H4 (cell line): ENCODE results near the gene PTPN9. TPM values are rescaled to one million over a fixed set of nuclear protein-coding genes. Genes with fewer than 3 reads are reported as not detected.
"Not testable (repeated sequence)": the region's sequence is repeated elsewhere in the genome, so short reads cannot be mapped to it uniquely, and the experiment has no call there.

Experiments used
- DNase-seq: peaks from one replicate; pipeline ENCODE4 v3.0.0-alpha.2; 2015; ENCODE audit warnings: low spot score
- total RNA-seq: library from RNA; depleted of rRNA; stranded (reverse); fragments of >200 nt; shearing (Covaris generic); gene quantifications from 2 replicates; pipeline ENCODE4 v1.2.3, GENCODE V29; 2014

Gene PTPN9
- total RNA-seq, 1 experiment from 2014 or later: 13.4 TPM

DNA sequence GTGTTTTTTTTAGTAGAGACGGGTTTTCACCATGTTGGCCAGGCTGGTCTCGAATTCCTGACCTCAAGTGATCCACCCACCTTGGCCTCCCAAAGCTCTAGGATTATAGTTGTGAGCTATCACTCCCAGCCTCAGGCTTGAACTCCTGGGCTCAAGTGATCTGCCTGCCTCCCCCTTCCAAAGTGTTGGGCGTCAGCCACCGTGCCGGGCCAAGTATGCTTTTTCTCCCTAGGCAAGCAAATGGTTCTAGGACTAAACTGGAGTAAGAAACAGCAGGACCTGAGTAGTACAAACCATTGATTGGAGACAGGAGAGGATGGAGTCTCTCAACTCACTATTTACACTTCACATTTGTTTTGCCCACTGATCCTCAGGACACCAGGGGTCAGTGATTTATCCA lies 4.6 kb upstream of the PTPN9 start:
- DNase-seq: no peak

DNA sequence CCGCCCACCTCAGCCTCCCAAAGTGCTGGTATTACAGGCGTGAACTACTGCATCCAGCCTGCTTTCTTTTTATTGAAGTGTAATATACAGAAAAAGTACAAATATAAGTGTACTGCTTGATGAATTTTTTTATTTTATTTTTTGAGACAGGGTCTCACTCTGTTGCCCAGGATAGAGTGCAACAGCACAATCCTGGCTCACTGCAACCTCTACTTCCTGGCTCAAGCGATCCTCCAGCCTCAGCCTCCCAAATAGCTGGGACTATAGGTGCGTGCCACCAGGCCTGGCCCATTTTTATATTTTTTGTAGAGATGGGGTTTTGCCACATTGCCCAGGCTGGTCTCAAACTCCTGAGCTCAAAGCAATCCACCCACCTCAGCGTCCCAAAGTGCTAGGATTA lies 3.8 kb upstream of the PTPN9 start:
- not testable (repeated sequence) for DNase-seq

DNA sequence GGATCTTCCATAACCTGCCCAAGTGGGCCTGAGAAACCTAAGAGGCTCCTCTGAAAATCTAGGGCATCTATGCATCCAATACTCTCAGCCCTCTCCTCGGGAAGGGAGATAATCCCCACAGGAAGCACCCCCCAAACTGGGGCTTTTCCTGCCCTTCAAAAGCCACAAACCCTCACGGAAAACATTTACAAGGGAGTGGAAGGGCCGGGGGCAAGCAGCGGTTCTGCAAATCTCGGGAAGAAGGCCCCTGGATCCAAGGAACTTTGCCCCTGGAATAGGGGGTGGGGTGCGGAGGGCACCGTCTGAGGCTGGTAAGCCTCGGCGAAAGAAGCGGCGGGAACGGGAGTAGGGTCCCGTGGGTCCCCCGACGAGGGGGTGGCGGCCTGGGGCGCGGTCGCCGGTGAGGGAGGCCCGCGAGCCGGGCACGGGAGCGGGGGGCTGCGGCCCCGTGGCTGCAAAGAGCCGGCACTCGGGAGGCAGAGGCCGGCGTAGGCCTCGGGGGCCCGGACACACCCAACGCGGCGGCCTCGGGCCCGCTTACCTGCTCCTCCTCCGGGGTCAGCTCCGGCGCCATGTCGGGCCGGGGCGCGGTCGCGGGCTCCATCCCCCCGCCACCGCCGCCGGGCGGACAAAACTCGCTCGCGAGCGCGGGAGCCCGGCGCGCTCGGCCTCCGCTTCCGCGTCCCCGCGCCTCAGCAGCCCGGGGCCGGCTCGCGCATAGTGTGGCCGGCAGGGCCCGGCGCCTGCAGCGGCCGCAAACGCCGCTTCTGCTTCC lies 755 bp downstream of the PTPN9 start:
- DNase-seq: no peak

DNA sequence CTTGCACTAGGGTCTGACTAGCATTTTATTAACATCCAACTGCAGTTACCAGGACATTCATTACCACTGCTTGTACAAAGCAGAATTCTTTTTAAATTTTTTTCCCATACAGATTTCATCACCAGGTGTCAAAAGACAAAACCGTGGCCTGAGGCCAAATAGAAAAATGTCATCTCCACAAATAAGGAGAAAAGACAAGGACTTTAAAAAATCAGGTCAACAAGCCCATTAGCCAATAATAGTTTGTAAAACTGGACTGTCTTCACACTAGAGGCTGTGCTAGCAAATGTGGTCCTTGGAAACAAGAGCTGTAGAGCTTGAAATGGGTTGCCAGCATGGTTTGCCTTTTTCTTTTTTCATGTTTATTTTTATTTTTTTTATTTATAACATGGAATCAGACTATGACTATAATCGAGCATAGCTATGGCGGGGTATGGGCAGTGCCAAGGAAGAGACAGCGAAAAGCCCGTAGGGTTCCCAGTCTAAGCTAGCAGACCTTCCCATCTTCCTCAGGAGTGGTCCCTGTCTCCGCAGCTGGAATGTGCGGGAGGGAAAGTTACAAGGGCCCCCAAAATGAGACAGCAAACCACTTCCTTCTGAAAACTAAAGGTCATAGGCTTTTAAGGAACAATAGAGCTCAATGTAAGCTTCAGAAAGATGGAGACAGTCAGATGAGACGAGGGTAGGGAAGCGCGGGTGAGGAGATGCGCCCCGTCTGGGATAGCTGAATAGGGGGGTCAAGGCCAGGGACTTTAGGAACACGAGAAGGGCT lies 1.5 kb downstream of the PTPN9 start:
- no peak for DNase-seq

DNA sequence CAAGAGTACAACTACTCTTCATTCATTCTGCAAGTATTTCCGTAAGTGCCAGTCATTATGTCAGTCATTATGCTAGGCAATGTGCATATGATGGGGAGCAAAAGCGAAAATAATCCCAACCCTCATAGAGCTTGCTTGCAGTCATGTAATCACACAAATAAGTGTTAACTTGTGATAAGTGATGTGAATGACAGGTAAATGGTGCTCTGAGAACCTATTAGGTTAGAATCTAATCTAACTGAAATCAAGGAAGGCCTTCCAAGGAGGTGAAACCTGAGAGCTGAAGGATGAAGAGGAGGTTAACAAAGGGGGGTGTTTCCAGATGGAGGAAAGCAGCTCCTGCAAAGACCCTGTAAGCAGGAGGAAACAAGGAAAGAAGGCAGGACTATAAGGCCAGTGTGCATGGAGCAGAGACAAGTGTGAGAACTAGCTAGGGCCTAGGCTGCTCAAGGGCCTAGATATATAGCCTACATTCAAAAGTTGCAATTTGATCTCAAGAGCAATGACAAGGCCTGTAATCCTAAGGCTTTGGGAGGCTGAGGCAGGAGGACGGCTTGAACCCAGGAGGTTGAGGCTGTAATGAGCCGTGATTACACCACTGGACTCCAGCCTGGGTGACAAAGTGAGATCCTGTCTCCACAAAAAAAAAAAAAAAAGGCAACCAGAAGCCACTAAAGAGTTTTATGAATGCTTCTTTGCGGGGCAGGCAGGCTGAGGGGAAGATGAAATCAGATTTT lies 5.3 kb downstream of the PTPN9 start:
- no peak for DNase-seq

DNA sequence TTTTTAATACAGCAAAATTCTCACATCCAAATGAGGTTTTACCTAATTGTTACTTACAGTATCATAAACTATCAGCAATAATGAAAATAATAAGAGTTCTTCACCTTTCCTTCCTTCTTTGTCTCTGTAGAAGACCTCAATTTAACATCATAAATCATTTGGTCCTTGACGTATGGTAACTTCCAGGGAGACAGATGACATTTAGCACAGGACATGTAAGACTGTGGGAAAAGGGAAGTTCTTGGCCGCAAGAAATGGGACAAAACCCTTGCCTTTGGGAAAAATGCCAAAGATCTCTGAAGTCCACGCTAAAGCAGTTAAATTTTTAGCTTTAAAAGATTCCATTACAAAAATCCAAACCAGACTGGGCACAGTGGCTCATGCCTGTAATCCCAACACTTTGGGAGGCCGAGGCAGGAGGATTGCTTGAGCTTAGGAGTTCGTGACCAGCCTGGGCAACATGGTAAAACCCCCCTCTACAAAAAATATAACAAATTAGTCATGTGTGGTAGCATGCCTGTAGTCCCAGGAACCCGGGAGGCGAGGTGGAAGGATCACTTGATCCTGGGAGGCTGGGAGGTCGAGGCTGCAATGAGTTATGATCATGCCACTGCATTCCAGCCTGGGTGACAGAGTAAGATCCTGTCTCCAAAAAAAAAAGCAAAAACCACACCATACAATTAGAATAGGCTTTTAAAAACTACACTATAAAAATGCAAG lies 8.8 kb downstream of the PTPN9 start:
- no peak for DNase-seq

DNA sequence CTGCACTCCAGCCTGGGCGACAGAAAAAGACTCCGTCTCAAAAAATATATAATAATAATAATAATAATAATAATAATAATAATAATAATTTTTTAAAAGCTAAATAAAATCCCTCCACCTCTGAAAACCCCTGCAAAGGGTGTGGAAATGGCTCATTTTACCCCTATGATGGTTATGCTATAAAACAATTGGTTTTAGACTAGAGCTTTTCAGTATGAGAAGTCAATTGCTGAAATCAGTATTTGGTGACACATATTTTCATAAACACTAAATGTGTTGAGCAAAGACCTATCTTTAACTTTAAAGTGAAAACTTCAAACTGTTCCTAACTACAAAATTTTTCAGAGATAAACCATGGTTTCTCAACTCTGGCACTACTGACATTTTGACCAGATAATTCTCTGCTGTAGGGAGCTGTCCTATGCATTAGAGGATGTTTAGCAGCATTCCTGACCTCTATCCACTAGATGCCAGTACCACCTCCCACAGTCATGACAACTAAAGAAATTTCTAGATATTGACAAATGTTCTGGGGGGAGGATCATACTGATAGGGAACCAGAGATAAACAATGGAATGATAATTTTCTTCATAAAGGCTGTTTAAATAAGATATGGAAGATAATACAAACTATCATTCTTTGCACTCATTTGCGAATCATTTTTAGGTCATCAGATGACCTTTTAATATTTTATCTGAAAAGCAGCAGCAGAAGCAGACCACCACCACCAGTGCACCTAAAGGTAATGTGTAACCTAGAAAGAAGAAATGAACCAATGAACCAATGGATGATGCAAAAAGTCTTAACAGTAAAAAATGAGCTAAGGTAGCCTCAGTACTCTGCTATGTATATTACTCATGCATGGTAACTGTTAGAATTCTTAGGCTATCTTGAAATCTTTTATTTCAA lies 13.8 kb downstream of the PTPN9 start:
- DNase-seq: no peak

DNA sequence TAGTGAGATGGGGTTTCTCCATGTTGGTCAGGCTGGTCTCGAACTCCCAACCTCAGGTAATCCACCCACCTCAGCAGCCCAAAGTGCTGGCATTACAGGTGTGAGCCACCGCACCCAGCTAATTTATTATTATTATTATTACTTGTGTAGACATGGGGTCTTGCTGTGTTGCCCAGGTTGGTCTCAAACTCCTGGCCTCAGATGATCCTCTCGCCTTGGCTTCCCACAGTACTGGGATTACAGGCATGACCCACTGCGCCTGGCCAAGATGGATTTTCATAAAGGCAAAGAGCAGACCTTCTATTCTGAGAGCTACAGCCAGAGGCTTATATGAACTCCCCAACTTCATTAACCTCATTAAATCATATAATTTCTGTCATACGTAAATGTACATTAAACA lies 17.2 kb downstream of the PTPN9 start:
- no peak for DNase-seq

DNA sequence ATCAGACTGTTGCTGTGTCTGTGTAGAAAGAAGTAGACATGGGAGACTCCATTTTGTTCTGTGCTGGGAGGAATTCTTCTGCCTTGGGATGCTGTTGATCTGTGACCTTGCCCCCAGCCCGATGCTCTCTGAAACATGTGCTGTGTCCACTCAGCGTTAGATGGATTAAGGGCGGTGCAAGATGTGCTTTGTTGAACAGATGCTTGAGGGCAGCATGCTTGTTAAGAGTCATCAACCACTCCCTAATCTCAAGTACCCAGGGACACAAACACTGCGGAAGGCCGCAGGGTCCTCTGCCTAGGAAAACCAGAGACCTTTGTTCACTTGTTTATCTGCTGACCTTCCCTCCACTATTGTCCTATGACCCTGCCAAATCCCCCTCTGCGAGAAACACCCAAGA lies 19.8 kb downstream of the PTPN9 start:
- not testable (repeated sequence) for DNase-seq

DNA sequence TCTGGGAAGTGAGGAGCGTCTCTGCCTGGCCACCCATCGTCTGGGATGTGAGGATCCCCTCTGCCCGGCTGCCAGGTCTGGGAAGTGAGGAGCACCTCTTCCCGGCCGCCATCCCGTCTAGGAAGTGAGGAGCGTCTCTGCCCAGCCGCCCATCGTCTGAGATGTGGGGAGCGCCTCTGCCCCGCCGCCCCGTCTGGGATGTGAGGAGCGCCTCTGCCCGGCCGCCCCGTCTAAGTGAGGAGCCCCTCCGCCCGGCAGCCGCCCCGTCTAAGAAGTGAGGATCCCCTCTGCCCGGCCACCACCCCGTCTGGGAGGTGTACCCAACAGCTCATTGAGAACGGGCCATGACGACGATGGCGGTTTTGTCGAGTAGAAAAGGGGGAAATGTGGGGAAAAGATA lies 20.2 kb downstream of the PTPN9 start:
- not testable (repeated sequence) for DNase-seq

DNA sequence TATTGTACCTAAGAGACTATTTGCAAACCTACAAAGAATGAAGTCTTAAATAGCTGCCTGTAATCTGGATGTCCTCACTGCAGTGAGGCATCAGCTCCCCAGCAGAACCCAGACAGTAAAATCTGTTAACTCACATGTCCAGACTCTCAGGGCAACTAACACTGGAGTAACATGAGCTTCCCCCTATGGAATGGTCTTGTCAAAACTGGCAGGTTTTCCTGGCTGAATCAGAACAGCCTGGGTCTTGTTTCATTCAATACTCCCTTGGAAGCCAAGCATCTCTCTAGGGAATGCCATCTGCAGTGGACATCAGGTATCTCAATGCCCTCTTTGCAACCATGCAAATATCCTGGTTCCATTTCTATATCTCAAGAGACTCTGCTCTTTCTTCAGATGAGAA lies 24.4 kb downstream of the PTPN9 start:
- no peak for DNase-seq

DNA sequence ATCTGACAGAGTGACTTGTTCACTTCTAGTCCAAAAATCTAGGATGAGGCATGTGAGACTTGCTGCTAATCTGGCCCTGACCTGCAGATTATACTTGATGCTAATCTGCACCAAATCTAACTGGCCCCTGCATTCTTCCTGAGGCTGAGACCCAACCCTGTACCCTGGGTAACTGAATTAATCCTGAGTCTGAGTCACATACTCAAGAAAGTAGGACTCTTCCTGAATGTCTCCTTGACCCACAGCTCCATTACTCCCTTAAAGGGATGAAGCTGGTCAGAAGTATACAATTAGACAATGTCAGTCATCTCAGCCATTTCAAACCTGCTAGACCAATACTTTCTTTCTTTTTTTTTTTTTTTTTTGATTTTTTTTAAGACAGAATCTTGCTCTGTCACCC lies 25.5 kb downstream of the PTPN9 start:
- no peak for DNase-seq

DNA sequence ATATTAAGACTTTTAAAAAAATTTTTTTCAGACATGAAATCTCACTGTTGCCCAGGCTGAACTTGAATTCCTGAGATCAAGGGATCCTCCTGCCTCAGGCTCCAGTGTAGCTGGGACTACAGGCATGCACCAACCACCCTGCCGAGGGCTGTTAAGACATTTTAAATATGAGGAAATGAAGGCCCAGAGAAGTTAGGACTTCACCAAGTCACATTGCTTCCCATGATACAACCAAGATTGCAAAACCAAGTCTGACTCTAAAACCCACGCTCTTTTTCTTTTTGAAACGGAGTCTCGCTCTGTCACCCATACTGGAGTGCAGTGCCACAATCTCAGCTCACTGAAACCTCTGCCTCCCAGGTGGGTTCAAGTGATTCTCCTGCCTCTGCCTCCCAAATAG lies 28.0 kb downstream of the PTPN9 start:
- DNase-seq: no peak

DNA sequence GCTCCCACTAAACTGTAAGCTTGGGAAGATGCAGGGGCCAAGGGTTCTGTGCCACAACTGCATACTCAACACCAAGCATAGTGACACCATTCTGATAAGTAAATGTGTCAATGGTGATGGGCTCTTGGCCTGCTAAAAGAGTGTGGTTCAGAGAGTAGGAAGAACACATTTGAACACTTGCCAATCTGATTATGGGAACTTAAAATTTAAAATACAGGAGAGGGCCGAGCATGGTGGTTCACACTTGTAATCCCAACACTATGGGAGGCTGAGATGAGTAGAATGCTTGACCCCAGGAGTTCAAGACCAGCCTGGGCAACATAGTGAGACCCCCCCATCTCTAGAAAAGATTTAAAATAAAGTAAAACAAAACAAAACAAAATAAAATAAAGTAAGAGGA lies 34.1 kb downstream of the PTPN9 start:
- DNase-seq: no peak

DNA sequence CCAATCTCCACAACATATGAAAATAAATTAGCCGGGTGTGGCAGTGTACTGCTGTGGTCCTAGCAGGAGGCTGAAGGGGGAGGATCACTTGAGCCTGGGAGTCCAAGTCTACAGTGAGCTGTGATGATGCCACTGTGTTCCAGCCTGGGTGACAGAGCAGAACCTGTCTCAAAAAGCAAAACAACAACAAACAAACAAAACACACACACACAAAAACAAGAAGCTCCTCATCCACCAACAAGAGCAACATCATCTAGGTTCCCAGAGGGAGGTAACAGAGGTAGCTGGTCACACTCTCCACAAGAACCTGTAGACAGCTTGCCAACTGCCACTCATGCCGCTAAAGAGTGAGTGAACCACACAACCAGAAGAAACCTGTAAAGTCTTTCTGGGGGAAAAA lies 34.8 kb downstream of the PTPN9 start:
- DNase-seq: no peak

DNA sequence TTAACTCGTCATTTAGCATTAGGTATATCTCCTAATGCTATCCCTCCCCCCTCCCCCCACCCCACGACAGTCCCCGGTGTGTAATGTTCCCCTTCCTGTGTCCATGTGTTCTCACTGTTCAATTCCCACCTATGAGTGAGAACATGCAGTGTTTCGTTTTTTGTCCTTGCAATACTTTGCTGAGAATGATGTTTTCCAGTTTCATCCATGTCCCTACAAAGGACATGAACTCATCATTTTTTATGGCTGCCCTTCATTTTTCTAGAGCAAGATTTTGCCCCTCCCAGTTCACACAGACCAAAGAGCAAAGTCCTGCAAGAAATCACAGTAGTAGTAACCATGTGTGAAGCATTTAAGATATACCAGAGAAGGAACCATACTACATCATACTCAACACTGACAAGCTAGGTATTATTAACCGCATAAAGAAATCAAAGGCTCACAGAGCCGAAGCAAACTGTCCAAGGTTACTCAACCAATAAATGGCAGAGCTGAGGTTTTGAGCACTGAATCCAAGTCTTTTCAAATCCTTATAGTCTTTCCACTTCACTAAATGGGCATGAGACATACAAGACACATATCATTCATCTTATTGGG lies 36.1 kb downstream of the PTPN9 start:
- not testable (repeated sequence) for DNase-seq

DNA sequence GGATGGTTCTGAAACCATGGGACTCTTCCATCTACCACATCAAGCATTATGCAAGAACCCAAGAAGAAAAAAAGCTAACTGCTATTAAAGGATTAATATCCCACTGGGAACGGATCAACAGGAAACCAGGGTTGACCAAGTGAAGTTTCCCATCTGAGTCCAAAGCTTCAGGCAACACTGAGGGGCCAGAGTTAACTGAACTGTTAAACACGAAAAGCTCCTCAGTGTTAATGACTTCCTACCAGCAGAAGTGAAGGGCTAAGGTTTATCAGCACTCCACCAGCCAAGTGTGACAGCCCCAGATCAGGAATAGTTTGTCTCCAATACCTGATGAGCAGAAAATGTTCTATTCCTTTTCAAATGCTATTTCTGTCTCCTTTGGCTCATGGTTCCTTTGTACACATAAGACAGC lies 36.7 kb downstream of the PTPN9 start:
- no peak for DNase-seq

DNA sequence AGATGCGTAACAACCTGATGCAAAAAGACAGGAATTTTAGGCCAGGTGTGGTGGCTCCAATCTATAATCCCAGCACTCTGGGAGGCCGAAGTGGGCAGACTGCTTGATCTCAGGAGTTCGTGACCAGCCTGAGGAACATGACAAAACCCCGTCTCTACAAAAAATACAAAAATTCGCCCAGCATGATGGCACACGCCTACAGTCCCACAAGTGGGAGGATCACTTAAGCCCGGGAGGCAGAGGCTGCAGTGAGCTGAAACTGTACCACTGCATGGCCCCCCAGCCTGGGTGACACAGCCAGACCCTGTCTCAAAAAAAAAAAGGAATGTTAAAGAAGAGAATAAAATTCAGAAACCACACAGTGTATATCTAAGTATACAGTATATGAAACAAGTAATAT lies 40.7 kb downstream of the PTPN9 start:
- DNase-seq: no peak

DNA sequence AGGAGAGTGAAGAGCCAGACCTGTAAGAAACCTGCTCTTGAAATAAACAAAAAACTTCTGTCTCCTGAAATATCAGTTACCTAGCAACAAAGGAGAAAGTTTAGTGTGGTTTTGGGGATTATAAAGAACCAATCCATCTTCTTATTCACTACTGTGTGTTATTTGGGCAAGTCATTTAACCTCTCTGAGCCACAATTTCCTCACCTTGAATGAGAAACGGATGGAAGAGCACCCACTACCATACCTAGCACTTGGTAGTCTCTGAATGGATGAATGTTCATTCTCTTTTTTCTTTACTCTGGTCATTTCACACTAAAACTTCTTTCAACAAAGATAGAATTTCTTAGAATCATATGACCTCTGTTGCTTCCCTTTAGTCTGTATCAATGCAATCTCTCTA lies 45.2 kb downstream of the PTPN9 start:
- no peak for DNase-seq

DNA sequence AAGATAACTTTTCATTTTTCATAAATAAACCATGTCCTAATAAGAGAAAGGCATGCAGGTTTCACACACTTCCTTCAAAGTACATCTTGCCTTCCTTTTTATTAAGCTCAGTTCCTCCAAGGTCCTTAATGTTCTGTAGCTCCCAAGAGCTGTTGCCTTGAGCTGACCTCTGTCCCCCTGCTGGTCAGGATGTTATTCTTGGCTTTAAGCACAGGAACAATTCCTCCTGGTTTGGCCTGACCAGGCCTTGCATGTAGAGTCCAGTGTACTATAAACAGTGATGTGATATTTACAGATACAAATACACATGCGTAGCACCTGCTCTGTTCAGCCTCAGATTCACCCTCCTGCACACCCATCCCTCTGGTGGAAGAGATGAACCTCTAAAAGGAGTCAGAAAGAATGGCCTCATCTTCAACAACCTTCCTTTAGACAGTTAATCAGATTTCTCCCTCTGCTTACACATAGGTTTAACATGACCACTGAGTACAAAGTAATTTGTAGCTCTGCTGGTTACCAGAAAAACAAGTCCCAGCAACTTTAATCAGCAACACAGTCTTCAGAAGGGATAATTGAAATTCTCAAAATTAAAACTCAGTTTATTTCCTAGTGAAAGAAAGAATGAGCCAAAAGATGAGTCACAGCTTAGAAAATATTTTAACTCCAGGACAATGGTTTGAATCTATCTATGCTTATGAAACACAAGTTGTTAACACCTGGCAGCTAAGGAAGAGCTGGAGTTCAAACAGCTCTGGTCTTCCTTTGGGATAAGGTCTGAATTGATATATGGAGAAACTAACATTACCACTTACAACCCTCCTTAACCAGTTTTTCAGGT lies 46.5 kb downstream of the PTPN9 start:
- peak; percentile 29 for DNase-seq
